Retinal pigment epithelial cell (primary cell): ENCODE measurements around the gene EXOSC6.
A peak's percentile ranks its signal among the peaks of the same experiment; 100 is the strongest.
"Not testable (repeated sequence)": the region's sequence is repeated elsewhere in the genome, so short reads cannot be mapped to it uniquely, and the experiment has no call there.

Source experiments
- DNase-seq: peaks from one replicate; pipeline ENCODE4 v3.0.0-alpha.2; 2010; ENCODE audit warnings: low read depth
- H3K4me3 ChIP-seq: 2 replicates; pipeline ENCODE4 v1.5.1; 2011; ENCODE audit warnings: mild to moderate bottlenecking, low read length, control low read depth, moderate library complexity
- CTCF ChIP-seq: conservative IDR thresholded peaks from 2 replicates; pipeline ENCODE4 v1.5.1; 2011; ENCODE audit warnings: low read depth, low read length, control low read depth, inconsistent platforms

EXOSC6 gene

GRCh38 chr16:70251629-70252354 is at the start of gene EXOSC6:
TSS of gene EXOSC6 (minus strand) at chr16:70251940. CDS start at chr16:70251900, 40 bp downstream.
- peak; percentile 90 for TF ChIP-seq CTCF
- DNase-seq, result peak; percentile 74
- H3K4me3 ChIP-seq, result peak within 1 kb of the TSS; percentile 55

- no peak for DNase-seq
Measured at GRCh38 chr16:70301121-70301520, 49.4 kb upstream of the EXOSC6 start.

GRCh38 chr16:70298988-70299938 is 47.5 kb upstream of the EXOSC6 start, which contains the start of gene DDX19B:
TSS of gene DDX19B (plus strand) at chr16:70299186. CDS start at chr16:70299298, 112 bp downstream.
- no peak for TF ChIP-seq CTCF
- H3K4me3 ChIP-seq, result peak within 1 kb of the TSS; percentile 80
- DNase-seq, result peak; percentile 41

More at GRCh38 chr16:70301121-70301520, 49.4 kb upstream of the EXOSC6 start:
- H3K4me3 ChIP-seq, result no peak overlapping the region
- no peak for TF ChIP-seq CTCF

- H3K4me3 ChIP-seq, result no peak overlapping the region
- no peak for TF ChIP-seq CTCF
- no peak for DNase-seq
Measured at GRCh38 chr16:70295634-70296033, 43.9 kb upstream of the EXOSC6 start.

GRCh38 chr16:70294385-70295025 is 42.8 kb upstream of the EXOSC6 start:
- DNase-seq, result no peak
- TF ChIP-seq CTCF, result no peak
- H3K4me3 ChIP-seq, result no peak overlapping the region

- DNase-seq, H3K4me3 ChIP-seq: not testable (repeated sequence)
Measured at GRCh38 chr16:70292148-70292547, 40.4 kb upstream of the EXOSC6 start.

GRCh38 chr16:70290949-70291519 is 39.3 kb upstream of the EXOSC6 start:
- no peak for TF ChIP-seq CTCF
- H3K4me3 ChIP-seq, result no peak overlapping the region
- DNase-seq, result no peak
